Measurements from ENCODE around the gene PPFIA1.
"Not testable (repeated sequence)": the region's sequence is repeated elsewhere in the genome, so short reads cannot be mapped to it uniquely, and the experiment has no call there.

The PPFIA1 gene

DNA sequence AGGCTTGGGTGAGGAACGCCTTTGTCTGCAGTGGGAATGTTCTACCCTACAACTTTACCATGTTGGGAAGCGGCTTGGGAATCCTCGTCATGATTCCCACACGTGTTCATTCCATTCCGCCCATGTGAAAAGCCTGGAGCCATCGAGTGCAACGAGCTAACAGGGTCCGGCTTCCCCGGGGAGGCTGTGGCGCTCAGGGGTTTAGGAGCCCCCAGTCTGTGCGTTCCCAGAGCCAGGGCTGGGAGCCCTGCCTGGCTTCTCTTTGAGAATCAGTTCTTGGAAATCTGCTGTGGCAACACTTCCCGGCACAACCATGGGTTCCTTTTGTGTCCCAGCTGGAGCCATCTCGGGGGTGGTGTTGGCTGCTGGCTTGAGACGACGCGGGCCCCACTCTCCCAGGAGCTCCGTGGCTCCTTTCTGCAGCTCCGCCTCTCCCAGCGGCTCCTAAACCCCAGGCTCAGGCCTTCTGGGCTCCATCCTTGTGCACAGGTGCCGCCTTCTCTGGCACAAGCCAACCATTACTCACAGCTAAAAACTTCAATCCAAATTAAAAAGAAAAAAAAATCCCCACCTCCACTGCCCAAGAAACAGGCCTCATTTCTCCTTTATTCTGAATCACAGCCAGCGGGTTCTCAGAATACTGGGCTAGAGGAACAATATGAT is 18.7 kb upstream of the PPFIA1 start:
- FAIRE-seq = no peak

DNA sequence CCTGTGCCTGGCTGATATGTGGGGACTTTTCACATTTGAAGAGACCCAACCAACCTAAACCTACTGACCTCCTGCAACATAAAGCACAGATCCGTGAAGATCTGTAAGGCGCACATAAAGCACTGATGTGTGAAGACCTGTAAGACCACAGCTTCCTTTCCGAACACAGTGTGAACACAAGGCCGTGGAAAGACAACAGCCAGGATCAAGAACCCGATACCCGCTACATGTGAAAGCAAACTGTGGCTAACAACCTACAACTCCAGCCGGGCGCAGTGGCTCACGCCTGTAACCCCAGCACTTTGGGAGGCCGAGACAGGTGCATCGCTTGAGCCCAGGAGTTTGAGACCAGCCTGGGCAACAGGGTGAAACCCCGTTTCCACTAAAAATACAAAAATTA is 17.6 kb upstream of the PPFIA1 start:
- no peak for FAIRE-seq

DNA sequence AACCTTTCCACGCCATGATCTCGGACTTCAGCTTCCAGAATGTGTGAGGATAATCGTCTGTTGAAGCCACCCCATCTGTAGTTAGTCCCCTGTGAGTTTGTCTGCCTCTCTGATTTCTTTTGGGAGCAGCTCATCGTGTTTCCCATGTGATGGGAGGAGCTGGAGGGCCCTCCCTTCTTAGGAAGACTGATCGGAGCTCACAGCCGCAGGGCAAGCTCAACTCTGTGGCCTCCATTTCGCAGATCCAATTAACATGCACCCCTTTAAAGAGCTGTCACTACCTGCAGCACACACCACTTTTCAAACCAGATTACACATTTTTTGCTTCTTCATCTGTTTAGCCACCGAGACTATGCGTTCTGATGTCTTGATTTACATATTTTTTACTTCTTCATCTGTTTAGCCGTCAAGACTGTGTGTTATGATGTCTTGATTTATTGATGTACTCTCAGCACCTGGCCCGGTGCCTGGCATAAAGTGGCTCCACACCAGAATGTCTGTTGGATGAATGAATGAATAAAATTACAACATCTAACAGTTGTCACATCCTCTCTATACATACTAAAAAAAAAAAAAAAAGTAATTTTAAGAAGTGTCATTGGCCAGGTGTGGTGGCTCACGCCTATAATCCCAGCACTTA is 14.9 kb upstream of the PPFIA1 start:
- no peak for FAIRE-seq

DNA sequence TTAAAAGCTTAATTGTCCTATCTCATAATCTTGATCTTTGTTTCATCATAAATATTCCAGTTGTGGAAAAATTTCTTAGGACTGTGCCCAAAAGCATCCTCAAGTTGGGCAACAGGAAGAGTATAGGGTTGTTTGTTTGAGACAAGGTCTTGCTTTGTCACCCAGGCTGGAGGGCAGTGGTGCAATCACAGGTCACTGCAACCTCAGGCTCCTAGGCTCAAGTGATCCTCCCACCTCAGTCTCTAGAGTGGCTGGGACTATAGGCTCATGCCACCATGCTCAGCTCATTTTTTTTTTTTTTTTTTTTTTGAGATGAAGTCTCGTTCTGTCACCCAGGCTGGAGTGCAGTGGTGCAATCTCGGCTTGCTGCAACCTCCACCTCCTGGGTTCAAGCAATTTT is 11.4 kb upstream of the PPFIA1 start:
- not testable (repeated sequence) for FAIRE-seq

DNA sequence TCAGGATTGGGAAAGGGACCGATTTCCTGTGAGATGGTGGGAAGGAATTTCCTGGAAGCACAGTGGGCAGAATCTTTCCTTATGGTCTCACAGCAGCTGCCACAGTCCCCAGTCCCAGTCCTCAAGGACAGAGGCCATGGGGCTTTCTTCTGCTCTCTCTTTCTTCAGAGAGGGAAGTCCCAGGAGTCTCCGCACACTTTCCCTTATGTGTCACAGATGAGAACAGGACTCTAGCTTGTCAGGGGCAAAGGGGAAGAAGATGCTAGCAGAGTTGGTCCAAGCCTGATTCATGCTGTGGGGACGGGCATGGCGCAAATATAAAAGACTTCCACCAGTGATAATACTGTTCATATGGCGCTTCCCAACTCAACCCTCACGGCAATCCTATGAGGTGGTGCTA is 7.5 kb upstream of the PPFIA1 start:
- no peak for FAIRE-seq

DNA sequence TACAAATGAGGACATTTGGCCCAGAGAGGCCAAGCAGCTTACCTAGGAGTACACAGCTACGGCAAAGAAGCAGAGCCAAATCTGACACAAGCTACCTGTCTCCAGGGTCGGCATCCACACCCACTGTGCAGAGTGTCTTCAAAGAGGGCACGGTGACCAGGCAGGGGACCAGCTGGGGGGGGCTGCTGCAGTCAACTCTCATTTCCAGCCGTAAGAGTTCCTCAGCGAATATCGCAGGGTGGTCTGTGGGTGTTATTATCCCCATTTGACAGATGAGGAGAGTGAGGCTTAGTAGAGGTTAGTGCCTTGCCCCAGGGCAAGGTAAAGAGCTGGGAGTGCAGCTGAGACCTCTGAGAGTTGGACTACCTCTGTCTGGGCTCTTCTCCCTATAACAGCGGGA is 7.1 kb upstream of the PPFIA1 start:
- no peak for FAIRE-seq

DNA sequence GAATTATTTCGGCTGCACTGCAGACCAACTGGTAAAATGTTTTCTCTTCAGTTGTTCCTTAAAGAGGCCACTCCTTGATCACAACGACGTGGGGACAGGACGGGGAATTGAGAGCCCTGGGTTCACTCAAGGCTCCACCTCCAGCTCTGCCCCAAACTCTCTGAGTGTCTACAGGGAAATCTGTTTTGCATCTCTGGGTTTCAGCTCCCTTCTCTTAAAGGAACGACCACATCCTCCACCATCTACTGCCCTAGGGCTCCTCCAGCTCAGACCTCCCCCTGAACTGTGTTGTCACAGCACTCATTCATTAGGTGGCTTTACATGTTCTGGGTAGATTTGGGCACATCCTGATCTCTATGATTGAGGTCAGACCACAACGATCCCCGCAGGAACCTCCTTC is 5.1 kb upstream of the PPFIA1 start:
- FAIRE-seq = no peak

DNA sequence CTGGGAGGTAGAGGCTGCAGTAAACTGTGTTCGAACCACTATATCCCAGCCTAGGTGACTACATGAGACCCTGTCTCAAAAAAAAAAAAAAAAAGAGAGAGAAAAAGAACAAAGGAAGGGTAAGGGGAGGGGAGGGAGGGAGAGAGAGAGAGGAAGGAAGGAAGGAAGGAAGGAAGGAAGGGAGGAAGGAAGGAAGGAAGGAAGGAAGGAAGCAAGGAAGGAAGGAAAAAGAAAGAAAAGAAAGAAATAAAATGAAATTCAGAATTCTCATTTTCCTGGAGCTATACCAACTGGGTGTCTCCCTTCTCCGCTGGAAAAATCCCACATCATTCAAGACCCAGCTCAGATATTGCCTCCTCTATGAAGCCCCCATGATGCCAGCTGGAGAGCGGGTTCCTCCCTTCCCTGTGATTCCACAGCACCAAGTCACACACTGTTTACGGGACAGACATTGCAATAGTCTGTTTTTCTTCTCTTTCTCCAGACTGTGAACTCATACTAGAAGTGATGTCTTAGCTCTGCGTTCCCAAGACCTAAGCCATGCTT is 3.0 kb upstream of the PPFIA1 start:
- no peak for FAIRE-seq

DNA sequence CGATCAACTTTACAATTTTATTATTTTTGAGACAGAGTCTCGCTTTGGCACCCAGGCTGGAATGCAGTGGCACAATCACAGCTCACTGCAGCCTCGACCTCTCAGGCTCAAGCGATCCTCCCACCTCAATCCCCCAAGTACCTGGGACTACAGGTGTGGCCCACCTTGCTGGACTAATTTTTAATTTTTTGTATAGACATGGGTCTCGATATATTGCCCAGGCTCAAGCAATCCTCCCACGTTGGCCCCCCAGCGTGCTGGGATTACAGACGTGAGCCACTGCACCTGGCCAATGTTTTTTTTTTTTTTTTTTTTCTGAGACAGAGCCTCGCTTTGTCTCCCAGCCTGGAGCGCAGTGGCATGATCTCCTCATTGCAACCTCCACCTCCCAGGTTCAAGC is 2.0 kb upstream of the PPFIA1 start:
- no peak for FAIRE-seq

DNA sequence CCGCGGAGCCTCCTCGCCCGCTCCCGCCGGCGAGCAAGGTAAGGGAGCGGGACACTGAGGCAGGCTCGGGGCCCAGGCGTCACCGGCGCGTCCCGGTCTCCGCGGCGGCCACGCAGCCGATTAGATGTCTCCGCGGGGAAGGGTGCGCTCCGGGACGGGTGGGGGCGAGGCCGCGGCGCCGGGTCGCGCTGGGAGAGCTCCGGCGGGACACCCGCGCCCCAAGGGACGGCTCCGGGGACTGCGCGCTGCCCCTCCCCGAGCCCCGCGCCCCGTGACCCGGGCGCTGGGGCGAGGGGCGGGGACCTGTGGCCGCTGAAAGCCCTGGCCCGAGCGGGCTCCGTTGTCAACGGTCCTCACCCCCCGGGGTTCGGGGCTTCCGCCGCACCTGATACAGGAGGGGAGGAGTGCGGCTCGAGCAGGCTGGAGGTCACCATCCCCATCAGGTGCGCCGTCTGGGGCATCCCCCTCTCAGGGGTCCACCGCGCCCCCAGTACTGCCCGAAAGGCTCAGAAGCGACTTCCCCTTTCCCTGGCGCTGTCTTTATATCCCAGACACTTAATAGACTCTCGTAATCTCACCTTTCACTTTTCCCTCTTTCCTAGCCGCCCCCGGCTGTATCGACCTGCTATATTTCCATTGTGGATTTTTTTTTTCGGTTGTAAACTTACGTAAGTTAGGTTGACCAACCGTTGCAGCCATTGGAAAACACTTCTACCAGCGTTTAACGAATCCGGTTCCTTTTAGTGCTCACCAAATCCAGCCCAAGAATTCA is 573 bp downstream of the PPFIA1 start:
- no peak for FAIRE-seq

DNA sequence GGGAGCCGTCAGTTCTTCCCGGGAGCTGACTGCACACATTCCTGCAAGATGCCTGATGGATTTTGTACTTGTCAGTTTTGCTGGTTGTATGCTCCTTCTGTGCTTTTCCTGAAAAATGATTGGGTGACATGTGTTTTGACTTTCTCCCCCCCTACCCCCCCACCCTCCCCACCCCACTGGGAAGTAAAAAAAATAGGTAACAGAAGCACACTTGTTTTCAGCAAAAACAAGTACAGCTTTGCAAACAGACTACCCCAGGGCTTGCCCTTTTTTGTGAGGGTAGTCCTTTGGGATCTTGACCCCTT is 1.1 kb downstream of the PPFIA1 start:
- no peak for FAIRE-seq

DNA sequence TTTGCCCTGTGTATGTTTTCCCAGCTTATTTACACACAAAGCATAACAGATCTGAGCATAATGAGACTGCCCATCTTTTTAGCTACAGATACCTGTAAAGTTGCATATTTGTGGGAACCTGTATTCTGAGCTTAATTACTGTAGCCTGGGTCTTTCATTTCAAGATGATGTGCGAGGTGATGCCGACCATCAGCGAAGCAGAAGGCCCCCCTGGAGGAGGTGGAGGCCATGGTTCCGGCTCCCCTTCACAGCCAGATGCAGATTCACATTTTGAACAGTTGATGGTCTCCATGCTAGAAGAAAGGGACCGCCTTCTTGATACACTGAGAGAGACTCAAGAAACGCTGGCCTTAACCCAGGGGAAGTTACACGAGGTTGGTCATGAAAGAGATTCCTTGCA is 1.5 kb downstream of the PPFIA1 start:
- FAIRE-seq = no peak

DNA sequence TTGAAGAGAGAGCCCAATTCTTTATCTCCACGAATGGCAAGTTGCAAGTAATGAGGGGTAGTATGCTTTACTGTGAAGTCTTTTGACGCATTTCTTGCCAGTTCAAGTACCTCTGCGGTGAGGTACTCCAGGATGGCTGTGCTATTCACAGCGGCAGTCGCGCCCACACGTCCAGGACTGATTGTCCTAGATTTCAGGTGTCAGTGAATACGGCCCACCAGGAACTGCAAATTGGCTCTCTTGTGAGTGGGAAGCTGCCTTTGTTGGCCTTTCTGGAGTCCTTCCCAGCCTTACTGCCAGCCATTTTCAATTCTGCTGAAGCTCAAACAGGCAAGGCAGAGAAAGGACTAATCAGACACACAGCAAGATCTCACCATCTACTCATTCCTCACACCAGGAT is 8.5 kb downstream of the PPFIA1 start:
- FAIRE-seq = no peak

DNA sequence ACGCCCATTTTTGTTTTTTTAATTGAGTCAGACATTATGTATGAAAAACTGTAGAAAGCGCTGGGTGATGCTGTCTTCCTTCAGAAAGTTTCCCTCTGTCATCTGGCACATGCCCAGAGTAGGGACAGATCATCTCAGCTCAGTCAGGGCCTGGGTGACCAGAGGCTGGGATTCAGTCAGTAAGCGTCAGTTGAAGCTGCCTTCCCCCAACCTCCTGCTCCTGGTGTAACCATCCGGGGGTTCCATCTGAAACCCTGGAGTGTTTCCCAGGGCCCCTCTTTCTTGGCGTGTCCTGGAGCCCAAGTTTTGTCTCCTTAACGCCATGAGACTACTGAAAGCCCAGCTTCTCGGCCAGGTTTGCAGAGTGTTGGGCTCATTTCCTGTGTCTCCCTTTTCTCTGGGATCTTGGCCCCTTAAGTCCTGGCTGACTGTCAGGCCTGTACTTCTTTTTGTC is 10.7 kb downstream of the PPFIA1 start:
- no peak for FAIRE-seq

DNA sequence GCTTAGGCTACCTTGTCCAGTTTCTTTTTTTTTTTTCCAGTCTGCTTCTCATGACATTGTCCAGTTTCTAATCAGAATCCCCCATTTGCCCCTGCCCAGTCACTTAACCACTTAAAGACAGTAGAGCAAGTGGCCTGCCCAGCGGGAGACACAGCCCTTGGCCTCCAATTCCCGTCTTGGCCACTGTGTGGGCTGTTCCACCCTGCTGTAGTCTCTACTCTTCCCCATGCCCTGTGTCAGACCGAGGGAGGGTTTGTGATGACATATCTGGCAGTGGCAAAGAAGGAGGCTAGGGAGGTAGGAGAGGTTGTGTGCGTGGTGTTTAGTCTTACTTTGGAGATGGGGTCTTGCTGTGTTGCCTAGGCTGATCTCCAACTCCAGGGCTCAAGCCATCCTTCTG is 11.5 kb downstream of the PPFIA1 start:
- no peak for FAIRE-seq

DNA sequence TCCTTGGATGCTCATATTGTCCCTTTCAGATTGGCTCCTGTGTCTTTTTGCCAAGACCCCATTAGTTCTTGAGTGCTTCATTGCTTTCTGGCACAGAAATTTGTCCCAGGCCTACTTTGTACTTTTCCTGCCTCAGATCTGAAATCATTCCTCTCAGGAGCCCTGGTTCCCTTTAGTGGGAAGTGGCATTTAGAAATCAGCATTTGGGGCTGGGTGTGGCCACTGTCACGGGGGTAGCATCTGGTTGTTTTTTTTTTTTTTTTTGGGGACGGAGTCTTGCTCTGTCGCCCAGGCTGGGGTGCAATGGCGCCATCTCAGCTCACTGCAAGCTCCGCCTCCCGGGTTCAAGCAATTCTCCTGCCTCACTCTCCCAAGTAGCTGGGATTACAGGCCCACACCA is 18.2 kb downstream of the PPFIA1 start:
- no peak for FAIRE-seq

DNA sequence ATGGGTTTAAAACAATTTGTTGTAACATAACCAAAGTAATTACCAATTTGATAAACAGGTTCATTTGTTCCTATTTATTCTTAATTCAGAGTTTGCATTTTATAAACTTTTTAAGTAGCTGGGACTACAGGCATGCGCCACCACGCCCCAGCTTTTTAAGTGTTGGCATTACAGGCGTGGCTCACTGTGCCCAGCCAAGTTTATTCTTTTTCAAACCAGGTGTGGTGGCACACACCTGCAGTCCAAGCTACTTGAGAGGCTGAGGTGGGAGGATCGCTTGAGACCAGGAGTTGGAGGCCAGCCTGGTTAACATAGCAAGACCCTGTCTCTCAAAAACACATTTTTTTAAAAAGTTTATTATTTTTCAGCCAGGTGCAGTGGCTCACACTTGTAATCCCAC is 19.1 kb downstream of the PPFIA1 start:
- no peak for FAIRE-seq

DNA sequence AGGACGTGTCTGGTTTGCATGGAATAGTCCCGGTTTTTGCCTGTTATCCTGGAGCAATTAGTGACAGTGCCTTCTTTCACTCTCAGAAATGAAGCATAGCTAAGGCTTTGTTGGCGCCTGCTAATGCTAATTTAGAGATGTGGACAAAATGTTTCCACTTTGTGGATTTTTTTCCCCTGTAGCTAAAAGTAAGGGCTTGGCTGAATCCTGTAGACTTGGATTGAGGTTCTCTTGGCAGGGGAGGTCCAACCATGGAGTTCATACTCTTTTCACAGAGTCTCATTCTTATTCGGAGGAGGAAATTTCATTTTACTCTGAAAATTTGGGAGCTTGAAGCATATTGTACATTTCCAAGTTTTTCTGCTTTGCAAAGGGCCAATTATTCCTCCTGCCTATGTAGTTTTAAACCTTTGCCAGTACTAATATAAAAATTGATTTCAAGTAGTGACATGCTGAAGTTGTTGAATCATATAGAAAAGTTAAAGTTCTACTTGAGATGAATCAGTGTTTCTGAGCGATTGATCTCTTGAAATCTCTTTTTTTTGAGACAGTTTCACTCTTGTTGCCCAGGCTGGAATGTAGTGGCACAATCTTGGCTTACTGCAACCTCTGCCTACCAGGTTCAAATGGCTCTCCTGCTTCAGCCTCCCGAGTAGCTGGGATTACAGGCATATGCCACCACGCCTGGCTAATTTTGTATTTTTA is 20.0 kb downstream of the PPFIA1 start:
- no peak for FAIRE-seq

DNA sequence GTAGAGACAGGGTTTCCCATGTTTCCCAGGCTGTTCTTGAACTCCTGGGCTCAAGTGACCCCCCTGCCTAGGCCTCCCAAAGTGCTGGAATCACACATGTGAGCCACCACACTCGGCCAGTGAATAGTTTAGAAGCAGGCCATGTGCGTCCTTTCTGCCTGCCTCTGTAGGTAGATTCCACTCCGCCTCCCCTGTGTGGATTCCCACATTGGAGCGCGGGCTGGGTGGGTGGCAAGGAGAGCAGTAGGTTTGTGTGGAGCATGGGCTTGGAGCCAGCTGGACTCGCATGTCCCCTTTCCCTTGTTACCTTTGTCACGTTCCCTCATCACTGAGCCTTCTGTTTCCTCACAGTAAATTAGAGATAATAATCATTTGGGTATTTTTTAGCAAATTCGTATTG is 21.7 kb downstream of the PPFIA1 start:
- FAIRE-seq = no peak

DNA sequence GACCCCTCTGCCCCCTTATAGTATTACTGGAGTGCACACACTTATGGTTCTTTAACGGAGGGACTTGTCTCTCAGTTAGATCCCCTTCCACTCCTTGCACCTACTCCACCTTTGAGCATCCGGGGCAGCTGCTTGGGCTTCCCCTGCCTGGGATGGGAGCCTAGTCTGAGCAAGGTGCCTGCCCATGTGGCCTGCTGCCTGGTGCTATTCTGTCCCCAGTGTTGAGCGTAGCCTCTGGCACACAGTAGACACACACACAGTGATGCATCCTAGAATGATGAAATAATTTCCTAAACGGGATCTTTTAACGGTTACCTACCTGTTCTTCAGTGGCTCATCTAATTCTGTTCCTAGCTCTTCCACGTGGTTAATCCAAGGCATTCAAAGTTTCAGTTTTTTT is 22.4 kb downstream of the PPFIA1 start:
- FAIRE-seq = no peak

DNA sequence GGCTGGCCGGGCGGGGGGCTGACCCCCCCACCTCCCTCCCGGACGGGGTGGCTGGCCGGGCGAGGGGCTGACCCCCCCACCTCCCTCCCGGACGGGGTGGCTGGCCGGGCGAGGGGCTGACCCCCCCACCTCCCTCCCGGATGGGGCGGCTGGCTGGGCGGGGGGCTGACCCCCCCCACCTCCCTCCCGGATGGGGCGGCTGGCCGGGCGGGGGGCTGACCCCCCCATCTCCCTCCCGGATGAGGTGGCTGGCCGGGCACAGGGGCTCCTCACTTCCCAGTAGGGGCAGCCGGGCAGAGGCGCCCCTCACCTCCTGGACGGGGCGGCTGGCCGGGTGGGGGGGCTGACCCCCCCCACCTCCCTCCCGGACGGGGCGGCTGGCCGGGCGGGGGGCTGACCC is 24.7 kb downstream of the PPFIA1 start:
- not testable (repeated sequence) for FAIRE-seq

DNA sequence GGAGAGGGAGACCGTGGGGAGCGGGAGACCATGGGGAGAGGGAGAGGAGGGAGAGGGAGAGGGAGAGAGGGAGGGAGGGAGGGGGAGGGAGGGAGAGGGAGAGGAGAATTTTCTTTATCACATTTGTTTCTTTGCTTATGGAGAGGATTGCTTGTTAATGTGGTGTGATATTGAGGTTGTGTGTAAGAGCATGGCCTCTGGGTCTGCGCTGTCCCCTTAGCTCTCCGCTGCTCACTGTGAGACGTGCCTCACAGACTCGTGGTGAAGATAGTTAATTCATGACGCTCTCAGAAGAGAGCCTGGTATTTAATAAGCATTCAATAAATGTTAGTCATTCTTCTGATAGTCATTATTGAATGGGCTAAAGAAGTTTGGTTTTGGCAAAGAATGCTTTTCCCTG is 26.2 kb downstream of the PPFIA1 start:
- no peak for FAIRE-seq

DNA sequence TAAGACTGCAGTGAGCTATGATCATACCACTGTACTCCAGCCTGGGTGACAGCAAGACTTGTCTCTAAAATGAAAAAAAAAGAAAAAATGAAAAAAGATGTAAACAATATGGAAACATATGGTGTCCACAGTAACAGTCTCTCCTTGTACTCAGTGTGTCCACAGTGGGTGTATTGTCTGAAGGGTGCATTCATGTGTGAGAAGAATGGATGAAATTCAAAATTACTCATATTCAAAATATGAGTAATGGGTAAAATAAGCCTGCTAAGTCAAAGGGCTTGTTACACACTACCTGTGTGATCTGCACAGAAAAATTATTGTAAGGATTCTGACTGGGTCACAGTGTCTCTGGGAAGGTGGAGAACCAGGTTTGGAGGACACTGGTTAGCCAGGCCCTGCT is 26.9 kb downstream of the PPFIA1 start:
- no peak for FAIRE-seq

Measured in G401.6 (cell line).